Aorta (tissue), 5 donors: Measurements from ENCODE around the gene TARBP1. TPM values are rescaled to one million over a fixed set of nuclear protein-coding genes. Genes with fewer than 3 reads are reported as not detected.
A peak's percentile ranks its signal among the peaks of the same experiment; 100 is the strongest.

ENCODE experiments used
- ATAC-seq: fragments of 200-7000 bp; cut with Tn5 transposase; one replicate; pipeline ENCODE4 v1.9.1; 2022; ENCODE audit warnings: moderate library complexity; ENCODE audit not compliant: low FRiP score
- DNase-seq, 2 donors: peaks; one replicate each; pipeline ENCODE4 v3.0.0-alpha.2; 2020
- H3K27ac ChIP-seq, 2 donors: one replicate each; pipeline ENCODE4 v1.5.1; 2013; ENCODE audit warnings: low read length in 2 of 2, mild to moderate bottlenecking in 2 of 2, moderate library complexity in 2 of 2, control low read depth in 1 of 2, inconsistent platforms in 1 of 2, low read depth in 1 of 2
- H3K27me3 ChIP-seq, 2 donors: one replicate each; pipeline ENCODE4 v1.6.1; 2013; ENCODE audit warnings: control low read depth in 1 of 2, low read length in 1 of 2, mild to moderate bottlenecking in 1 of 2, moderate library complexity in 1 of 2; ENCODE audit not compliant: insufficient read depth in 2 of 2, control insufficient read depth in 1 of 2
- H3K36me3 ChIP-seq, 2 donors: one replicate each; pipeline ENCODE4 v1.6.1; 2013; ENCODE audit warnings: control low read depth in 1 of 2, low read length in 1 of 2, mild to moderate bottlenecking in 1 of 2; ENCODE audit not compliant: insufficient read depth in 2 of 2, control insufficient read depth in 1 of 2
- H3K4me1 ChIP-seq, 2 donors: one replicate each; pipeline ENCODE4 v1.6.1; 2013; ENCODE audit warnings: low read length in 2 of 2, control low read depth in 1 of 2, mild to moderate bottlenecking in 1 of 2, moderate library complexity in 1 of 2; ENCODE audit not compliant: insufficient read depth in 2 of 2, control insufficient read depth in 1 of 2
- H3K4me3 ChIP-seq, 2 donors: one replicate each; pipeline ENCODE4 v1.5.1; 2013; ENCODE audit warnings: low read length in 2 of 2, control low read depth in 1 of 2, mild to moderate bottlenecking in 1 of 2
- H3K9me3 ChIP-seq: one replicate; pipeline ENCODE4 v1.6.1; 2013; ENCODE audit warnings: mild to moderate bottlenecking, low read length; ENCODE audit not compliant: control insufficient read depth
- whole genome bisulfite sequencing, 2 donors: extraction: QIAGEN DNeasy Blood & Tissue Kit; methylation state at CpG; one replicate each; pipeline ENCODE4 v1.1.7; 2013; 5-methylcytosine and 5-hydroxymethylcytosine counted together
- intact Hi-C, 2 donors: fragments of 100-400 bp; cut with DNase I; formaldehyde crosslinking; loops; one replicate each; pipeline versions ENCODE4 v1.14.2 to v1.15.0; 2022
- polyA plus RNA-seq, 2 donors: library from polyadenylated mRNA; stranded (reverse); fragments of 200-250 nt; gene quantifications; one replicate each; pipeline ENCODE4 v1.2.3, GENCODE V29; 2013
- total RNA-seq, 2 donors: library from RNA; stranded (reverse); fragmentation: NEBNext Ultra II Directional; extraction: Animal tissue kit (Norgen Biotek cat#: 25700); gene quantifications; one replicate each; pipeline ENCODE4 v1.2.1, GENCODE V29; 2021
- donor health status: healthy with polysubstance abuse.
- donor health status: Bipolar disorder and iron deficiency.
- donor health status: DM: no; HTN: no; CAD: no.
- donor health status: DM: no; HTN: no; CAD: no.
- donor health status: DM: yes; HTN: yes; CAD: no.

The TARBP1 gene
- total and polyA plus RNA-seq, 4 donors: 3.1 to 23.2 (median 14.2) TPM

- intact Hi-C loops: loop anchor here in 1 of 2 donors (2.0 kb wide), 1 partner anchor 604 kb away; no protein-coding TSS in a partner anchor
- no peak for ATAC-seq
- 90 to 94% methylated on average over 11 of the region's 11 CpGs for WGBS, 2 donors
- no peak overlapping the region for H3K4me3 ChIP-seq
- peaks cover 0 to 5% of the 10 kb centered on the region in 2 donors for H3K4me1 ChIP-seq
- H3K9me3 ChIP-seq: no peaks in the 10 kb centered on the region
- DNase-seq: no peak
- H3K36me3 ChIP-seq: no peaks in the 10 kb centered on the region
- H3K27me3 ChIP-seq: no peaks in the 10 kb centered on the region
- no peak overlapping the region for H3K27ac ChIP-seq
Observed at GRCh38 chr1:234489007-234489697, 10.2 kb upstream of the TARBP1 start.

GRCh38 chr1:234488054-234489006 lies 9.4 kb upstream of the TARBP1 start:
- no peak overlapping the region for H3K27ac ChIP-seq
- WGBS, 2 donors: 89 to 90% methylated on average over 9 of the region's 9 CpGs
- DNase-seq (no peak), ATAC-seq (no peak)
- H3K9me3 ChIP-seq: no peaks in the 10 kb centered on the region
- H3K27me3 ChIP-seq: no peaks in the 10 kb centered on the region
- no peak overlapping the region for H3K4me3 ChIP-seq
- no peaks in the 10 kb centered on the region for H3K36me3 ChIP-seq
- peaks cover 0 to 5% of the 10 kb centered on the region in 2 donors for H3K4me1 ChIP-seq
- intact Hi-C loops: loop anchor here in 1 of 2 donors (2.0 kb wide), 1 partner anchor 604 kb away; no protein-coding TSS in a partner anchor

- H3K4me3 ChIP-seq: no peak overlapping the region
- no peaks in the 10 kb centered on the region for H3K9me3 ChIP-seq
- H3K27ac ChIP-seq: no peak overlapping the region
- no peaks in the 10 kb centered on the region for H3K27me3 ChIP-seq
- H3K36me3 ChIP-seq: no peaks in the 10 kb centered on the region
- peaks cover 0 to 5% of the 10 kb centered on the region in 2 donors for H3K4me1 ChIP-seq
- intact Hi-C loops: no loop called here
- ATAC-seq (peak; percentile 83), DNase-seq (no peak)
- whole genome bisulfite sequencing, 2 donors: 27 to 28% methylated on average over 12 of the region's 12 CpGs
Observed at GRCh38 chr1:234486858-234487840, 8.2 kb upstream of the TARBP1 start.

GRCh38 chr1:234484991-234485739 lies 6.2 kb upstream of the TARBP1 start:
- Histone ChIP-seq H3K4me3 (no peak overlapping the region), H3K4me1 (peaks cover 0 to 5% of the 10 kb centered on the region in 2 donors), H3K27me3 (no peaks in the 10 kb centered on the region), H3K9me3 (no peaks in the 10 kb centered on the region), H3K36me3 (no peaks in the 10 kb centered on the region), H3K27ac (no peak overlapping the region)
- 87 to 88% methylated on average over 17 of the region's 17 CpGs for WGBS, 2 donors
- intact Hi-C loops: no loop called here
- ATAC-seq: no peak
- no peak for DNase-seq

- peaks cover 0 to 5% of the 10 kb centered on the region in 2 donors for H3K4me1 ChIP-seq
- H3K4me3 ChIP-seq: no peak overlapping the region
- no peaks in the 10 kb centered on the region for H3K36me3 ChIP-seq
- WGBS, 2 donors: 52 to 55% methylated on average over 3 of the region's 3 CpGs
- no peak overlapping the region for H3K27ac ChIP-seq
- ATAC-seq (no peak), DNase-seq (no peak)
- H3K9me3 ChIP-seq: no peaks in the 10 kb centered on the region
- no peaks in the 10 kb centered on the region for H3K27me3 ChIP-seq
- intact Hi-C loops: no loop called here
Observed at GRCh38 chr1:234484218-234484617, 5.2 kb upstream of the TARBP1 start.

- DNase-seq: no peak
- no peaks in the 10 kb centered on the region for H3K4me1 ChIP-seq
- H3K27ac ChIP-seq: no peak overlapping the region
- no peaks in the 10 kb centered on the region for H3K36me3 ChIP-seq
- intact Hi-C loops: no loop called here
- H3K4me3 ChIP-seq: no peak overlapping the region
- no peaks in the 10 kb centered on the region for H3K27me3 ChIP-seq
- WGBS, 2 donors: 81 to 85% methylated on average over 5 of the region's 5 CpGs
- no peaks in the 10 kb centered on the region for H3K9me3 ChIP-seq
- no peak for ATAC-seq
Observed at GRCh38 chr1:234481771-234482170, 2.8 kb upstream of the TARBP1 start.

- Histone ChIP-seq H3K9me3 (no peaks in the 10 kb centered on the region), H3K27me3 (no peaks in the 10 kb centered on the region), H3K4me1 (no peaks in the 10 kb centered on the region), H3K36me3 (no peaks in the 10 kb centered on the region), H3K27ac (no peak overlapping the region), H3K4me3 (no peak overlapping the region)
- DNase-seq (no peak), ATAC-seq (no peak)
- WGBS, 2 donors: 75 to 77% methylated on average over 2 of the region's 2 CpGs
- intact Hi-C loops: no loop called here
Observed at GRCh38 chr1:234479866-234480265, 887 bp upstream of the TARBP1 start.

GRCh38 chr1:234479310-234479559 lies 256 bp upstream of the TARBP1 start:
- H3K27me3 ChIP-seq: no peaks in the 10 kb centered on the region
- WGBS, 2 donors: 13 to 17% methylated on average over 5 of the region's 5 CpGs
- intact Hi-C loops: no loop called here
- H3K4me1 ChIP-seq: no peaks in the 10 kb centered on the region
- peak overlapping the region in 1 of 2 donors; percentile 85 for H3K4me3 ChIP-seq
- H3K9me3 ChIP-seq: no peaks in the 10 kb centered on the region
- ATAC-seq (no peak), DNase-seq (no peak)
- H3K36me3 ChIP-seq: no peaks in the 10 kb centered on the region
- no peak overlapping the region for H3K27ac ChIP-seq
